BLaER1 treated with 17β-estradiol and CSF1 and Interleukin-3, amounts not matched to agents 10 nM and 100 nM (cell line): ENCODE results near the gene ZNF692.

Source experiments
- H3K27ac ChIP-seq, 11 experiments: shearing (Covaris generic); formaldehyde crosslinking; 2 replicates each; pipeline ENCODE4 v1.8.1; 2022
- H3K27me3 ChIP-seq, 11 experiments: shearing (Covaris generic); formaldehyde crosslinking; 2 replicates each; pipeline ENCODE4 v1.8.1; 2022
- H3K36me3 ChIP-seq, 11 experiments: shearing (Covaris generic); formaldehyde crosslinking; 2 replicates each; pipeline ENCODE4 v1.8.1; 2022
- H3K4me1 ChIP-seq, 10 experiments: shearing (Covaris generic); formaldehyde crosslinking; 2 replicates each; pipeline ENCODE4 v1.8.1; 2022
- H3K4me2 ChIP-seq, 11 experiments: shearing (Covaris generic); formaldehyde crosslinking; 2 replicates each; pipeline ENCODE4 v1.8.1; 2022
- H3K4me3 ChIP-seq, 10 experiments: shearing (Covaris generic); formaldehyde crosslinking; 2 replicates each; pipeline ENCODE4 v1.8.1; 2022
- H3K9ac ChIP-seq, 11 experiments: shearing (Covaris generic); formaldehyde crosslinking; 2 replicates each; pipeline ENCODE4 v1.8.1; 2022
- H3K9me3 ChIP-seq, 11 experiments: shearing (Covaris generic); formaldehyde crosslinking; replicated peaks in 1 of 11; 2 replicates each; pipeline ENCODE4 v1.8.1; 2022
- H4K20me1 ChIP-seq, 11 experiments: shearing (Covaris generic); formaldehyde crosslinking; 2 replicates each; pipeline ENCODE4 v1.8.1; 2022
- Cebpa-rat ChIP-seq, 11 experiments: shearing (Covaris generic); IDR thresholded peaks; 2 replicates each; pipeline ENCODE4 v1.8.1; 2022

The ZNF692 gene

DNA sequence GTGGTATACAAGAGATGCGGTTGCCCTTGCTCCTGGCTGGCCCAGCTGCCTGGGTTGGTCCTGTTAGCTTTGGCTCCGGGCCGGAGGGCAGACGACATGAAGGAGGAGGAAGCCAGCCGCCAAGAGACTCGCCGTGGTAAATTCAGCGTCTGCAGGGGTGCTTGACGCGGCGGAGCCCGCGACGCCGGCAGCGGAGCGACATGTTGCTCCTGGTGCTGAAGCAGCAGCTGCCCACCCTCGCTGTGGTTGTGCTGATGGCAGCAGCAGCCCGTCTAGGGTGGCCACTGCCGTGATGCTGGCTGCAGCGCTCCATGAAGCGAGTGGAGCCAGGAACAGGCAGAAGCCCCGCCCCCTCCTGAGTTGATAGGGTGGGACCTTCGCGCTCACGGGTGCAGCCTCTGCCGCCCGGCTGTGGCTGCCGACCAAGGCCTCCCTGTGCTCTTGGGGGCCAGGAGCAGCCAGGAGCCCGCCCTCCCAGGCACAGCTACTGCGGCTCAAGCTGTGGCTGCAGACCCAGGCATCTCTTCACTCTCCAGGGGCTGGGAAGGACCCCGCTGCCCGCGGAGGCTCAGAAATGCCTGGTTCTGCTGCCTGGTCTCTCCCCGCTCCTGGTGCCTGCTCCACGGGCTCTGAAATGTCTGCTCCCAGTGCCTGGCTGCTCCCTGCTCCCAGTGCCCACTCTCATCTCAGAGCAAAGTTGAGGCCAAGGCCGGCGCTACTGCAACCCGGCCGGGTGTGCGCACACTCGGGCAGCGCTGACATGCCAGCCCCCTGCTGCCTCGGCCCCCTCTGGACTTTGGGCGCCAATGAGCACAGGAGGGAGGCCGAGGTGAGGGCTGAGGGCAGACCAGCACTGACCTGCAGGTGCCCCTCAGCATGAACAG lies 4.4 kb upstream of the ZNF692 start:
- TF ChIP-seq Cebpa-rat (IDR thresholded peaks at IDR 0.05): no peak
- H3K9me3 ChIP-seq: no peaks in the 10 kb centered on the region; a peak in 1 of 22 replicates
- no peaks in the 10 kb centered on the region for H3K27me3 ChIP-seq
- peaks cover 24 to 42% (median 35%) of the 10 kb centered on the region in 10 experiments for H3K4me1 ChIP-seq
- H4K20me1 ChIP-seq: no peaks in the 10 kb centered on the region
- H3K4me2 ChIP-seq: peak overlapping the region; percentile 81 to 97 (median 89)
- H3K27ac ChIP-seq: peak overlapping the region in 8 of 11 experiments; percentile 20 to 65 (median 55); a peak in 15 of 22 replicates
- peak overlapping the region; percentile 59 to 77 (median 69) for H3K9ac ChIP-seq
- no peaks in the 10 kb centered on the region for H3K36me3 ChIP-seq
- peak overlapping the region; percentile 56 to 74 (median 66) for H3K4me3 ChIP-seq

DNA sequence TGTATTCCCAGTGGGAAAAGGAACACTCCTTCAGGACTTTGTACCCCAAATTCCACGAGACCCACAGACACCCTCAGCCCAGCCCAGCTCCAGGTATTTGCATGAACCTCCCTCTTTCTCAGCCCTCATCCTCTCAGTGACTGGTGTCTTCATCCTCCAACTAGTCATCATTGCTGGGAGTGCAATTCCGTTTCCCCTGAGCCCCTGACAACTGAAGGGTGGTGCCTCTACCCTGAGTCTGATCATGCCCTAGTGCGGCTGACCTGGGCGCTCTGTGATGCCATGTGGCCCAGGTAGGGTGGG lies 3.8 kb upstream of the ZNF692 start:
- no peaks in the 10 kb centered on the region; a peak in 1 of 22 replicates for H3K9me3 ChIP-seq
- TF ChIP-seq Cebpa-rat (IDR thresholded peaks at IDR 0.05): no peak
- no peaks in the 10 kb centered on the region for H3K36me3 ChIP-seq
- peak overlapping the region in 8 of 11 experiments; percentile 20 to 65 (median 55); a peak in 13 of 22 replicates for H3K27ac ChIP-seq
- H3K4me2 ChIP-seq: peak overlapping the region; percentile 81 to 97 (median 89)
- H3K4me1 ChIP-seq: peaks cover 29 to 48% (median 41%) of the 10 kb centered on the region in 10 experiments
- no peaks in the 10 kb centered on the region for H3K27me3 ChIP-seq
- no peaks in the 10 kb centered on the region for H4K20me1 ChIP-seq
- H3K9ac ChIP-seq: peak overlapping the region; percentile 59 to 77 (median 69)
- H3K4me3 ChIP-seq: peak overlapping the region; percentile 56 to 74 (median 66)

DNA sequence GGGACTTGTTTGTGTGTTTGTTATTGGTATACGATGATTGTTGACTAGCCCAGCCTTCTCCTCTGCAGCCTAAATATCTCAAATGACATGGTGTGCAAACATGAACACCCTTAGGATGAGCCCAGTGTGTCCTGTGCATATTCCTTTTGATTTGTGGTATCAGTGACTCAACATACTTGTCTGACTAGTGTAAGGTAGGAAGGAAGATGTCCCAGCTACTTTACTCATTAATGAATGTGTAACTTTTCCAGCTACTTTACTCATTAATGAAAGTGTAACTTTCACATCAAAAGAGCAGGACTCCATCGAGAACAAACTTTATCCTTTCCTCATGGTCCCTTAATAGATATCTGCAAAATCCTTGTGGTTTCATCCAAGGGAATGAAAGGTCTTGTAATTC lies 2.7 kb upstream of the ZNF692 start:
- peaks cover 37 to 58% (median 51%) of the 10 kb centered on the region in 10 experiments for H3K4me1 ChIP-seq
- H4K20me1 ChIP-seq: no peaks in the 10 kb centered on the region
- no peak overlapping the region for H3K9ac ChIP-seq

DNA sequence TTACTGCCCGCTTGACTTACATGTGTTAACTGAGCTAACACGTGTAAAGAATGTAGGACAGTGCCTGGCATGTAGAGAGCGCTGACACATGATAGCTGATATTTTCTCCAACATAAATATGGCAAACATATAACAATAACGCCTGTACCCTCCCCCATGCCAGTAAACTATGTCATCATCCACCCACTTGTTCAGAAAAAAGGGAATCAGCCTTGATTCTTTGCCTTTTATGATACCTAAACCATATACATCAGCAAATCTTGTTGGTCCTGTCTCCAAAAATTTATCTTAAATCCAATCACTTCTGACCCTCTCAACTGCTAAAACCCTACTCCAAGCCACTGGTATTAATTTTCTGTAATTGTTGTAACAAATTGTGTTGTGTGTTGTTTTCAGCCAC lies 1.1 kb upstream of the ZNF692 start:
- no peaks in the 10 kb centered on the region for H4K20me1 ChIP-seq
- no peaks in the 10 kb centered on the region for H3K27me3 ChIP-seq
- no peak for TF ChIP-seq Cebpa-rat (IDR thresholded peaks at IDR 0.05)
- no peak overlapping the region for H3K4me3 ChIP-seq
- H3K4me2 ChIP-seq: peak overlapping the region; percentile 77 to 100 (median 96)
- H3K4me1 ChIP-seq: peaks cover 37 to 70% (median 58%) of the 10 kb centered on the region in 10 experiments
- H3K9me3 ChIP-seq: no peaks in the 10 kb centered on the region
- H3K36me3 ChIP-seq: peaks cover 6 to 19% (median 13%) of the 10 kb centered on the region in 11 experiments; a peak in 20 of 22 replicates
- no peak overlapping the region for H3K9ac ChIP-seq
- peak overlapping the region in 1 of 11 experiments; percentile 88; a peak in 1 of 22 replicates for H3K27ac ChIP-seq

More for the DNA sequence above, 2.7 kb upstream of the ZNF692 start:
- no peaks in the 10 kb centered on the region for H3K27me3 ChIP-seq
- no peak overlapping the region for H3K4me2 ChIP-seq
- no peak overlapping the region for H3K4me3 ChIP-seq
- H3K9me3 ChIP-seq: no peaks in the 10 kb centered on the region
- 0 out of 22 replicates have a peak, but pooled peaks cover 0 to 3% (median 0%) of the 10 kb centered on the region in 11 experiments for H3K36me3 ChIP-seq
- no peak overlapping the region for H3K27ac ChIP-seq
- no peak for TF ChIP-seq Cebpa-rat (IDR thresholded peaks at IDR 0.05)

DNA sequence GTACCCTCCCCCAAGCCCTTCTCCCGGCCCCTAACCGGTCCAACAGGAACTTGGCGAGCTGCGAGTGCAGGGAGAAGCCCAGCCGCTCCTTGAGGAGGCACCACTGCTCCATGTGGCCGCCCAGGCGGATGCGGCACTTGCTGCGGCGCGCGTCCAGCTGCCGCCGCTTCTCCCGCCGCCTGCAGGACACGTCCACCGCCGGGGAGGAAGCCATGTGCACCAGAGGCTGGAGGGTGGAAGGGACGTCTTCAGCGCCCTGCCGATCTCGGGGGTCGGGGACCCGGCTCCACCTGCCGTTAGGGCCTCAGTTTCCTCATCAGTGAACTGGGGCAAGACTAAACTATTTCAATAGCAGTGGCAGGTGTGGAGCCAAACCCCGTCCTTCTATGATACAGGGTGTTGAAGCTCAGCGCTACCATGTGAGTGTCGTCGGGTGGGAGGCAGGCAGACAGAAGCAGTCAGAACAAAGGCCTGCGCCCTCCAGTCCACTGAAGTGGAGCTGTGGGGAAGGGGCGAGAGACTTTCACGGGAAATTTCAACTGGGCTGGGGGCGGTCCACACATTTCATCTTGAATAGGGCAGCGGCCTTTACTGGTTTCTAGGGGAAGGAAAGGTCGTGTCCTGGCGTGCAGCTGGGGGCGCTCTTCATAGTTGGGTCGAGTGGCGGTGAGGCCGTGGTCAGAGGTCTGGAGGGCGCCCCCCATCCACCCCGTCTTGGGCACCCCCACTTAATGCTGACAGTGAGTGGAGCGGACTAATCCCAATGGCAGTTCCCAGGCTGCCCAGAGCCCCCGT lies 592 bp downstream of the ZNF692 start:
- peak overlapping the region; percentile 56 to 77 (median 67) for H3K4me3 ChIP-seq
- peak overlapping the region; percentile 58 to 90 (median 83); a peak in 21 of 22 replicates for H3K27ac ChIP-seq
- no peak for TF ChIP-seq Cebpa-rat (IDR thresholded peaks at IDR 0.05)
- peak overlapping the region; percentile 76 to 88 (median 83) for H3K9ac ChIP-seq
- no peaks in the 10 kb centered on the region for H3K9me3 ChIP-seq
- 0 out of 22 replicates have a peak, but pooled peaks cover 0 to 9% (median 0%) of the 10 kb centered on the region in 11 experiments for H4K20me1 ChIP-seq
- no peaks in the 10 kb centered on the region for H3K27me3 ChIP-seq
- peak overlapping the region; percentile 91 to 100 (median 98) for H3K4me2 ChIP-seq
- peaks cover 34 to 63% (median 49%) of the 10 kb centered on the region in 10 experiments for H3K4me1 ChIP-seq
- peaks cover 23 to 36% (median 30%) of the 10 kb centered on the region in 11 experiments for H3K36me3 ChIP-seq

DNA sequence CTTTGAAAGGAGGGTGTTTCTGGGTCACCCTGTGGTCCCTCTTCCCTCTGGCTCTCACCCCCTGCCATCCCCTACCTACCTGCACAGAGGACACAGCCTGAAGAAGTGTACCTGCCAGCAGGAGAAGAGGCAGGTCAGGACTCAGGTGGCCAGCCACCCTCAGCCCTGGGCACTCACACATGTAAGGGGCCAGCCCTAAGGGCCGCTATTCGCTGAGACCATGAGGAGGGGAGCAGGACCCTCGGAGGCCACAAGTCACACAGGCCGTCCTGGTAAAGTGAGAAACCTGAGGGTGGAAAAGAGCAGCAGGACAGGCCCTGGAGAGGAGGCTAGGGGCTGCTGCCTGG lies 1.2 kb downstream of the ZNF692 start:
- H3K9me3 ChIP-seq: no peaks in the 10 kb centered on the region
- H3K27me3 ChIP-seq: no peaks in the 10 kb centered on the region
- H3K4me2 ChIP-seq: peak overlapping the region; percentile 91 to 100 (median 98)
- peaks cover 0 to 14% (median 0%) of the 10 kb centered on the region in 11 experiments; a peak in 2 of 22 replicates for H4K20me1 ChIP-seq
- peaks cover 36 to 63% (median 48%) of the 10 kb centered on the region in 10 experiments for H3K4me1 ChIP-seq
- TF ChIP-seq Cebpa-rat (IDR thresholded peaks at IDR 0.05): no peak
- peak overlapping the region; percentile 76 to 88 (median 83) for H3K9ac ChIP-seq
- peaks cover 27 to 41% (median 34%) of the 10 kb centered on the region in 11 experiments for H3K36me3 ChIP-seq
- peak overlapping the region; percentile 56 to 77 (median 67) for H3K4me3 ChIP-seq
- peak overlapping the region; percentile 58 to 90 (median 83); a peak in 21 of 22 replicates for H3K27ac ChIP-seq

DNA sequence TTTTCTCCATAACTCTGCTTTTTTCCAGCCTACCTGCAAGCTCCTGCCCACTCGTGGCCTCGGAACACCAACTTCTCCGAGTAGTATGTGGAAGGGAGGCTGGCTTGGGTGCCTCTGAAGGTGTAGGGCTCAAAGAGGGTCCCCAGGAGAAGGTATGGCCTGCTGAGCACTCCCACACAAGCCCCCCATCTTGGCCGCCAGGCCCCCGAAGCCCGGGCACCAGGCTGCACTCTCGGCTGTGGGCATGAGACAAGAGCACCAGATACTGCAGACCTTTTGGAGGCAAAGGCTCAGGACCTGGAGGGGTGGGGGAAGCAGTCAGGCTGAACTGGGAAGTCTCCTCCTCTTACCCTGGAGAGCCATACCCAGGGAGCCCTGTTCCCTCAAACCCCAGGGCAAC lies 1.7 kb downstream of the ZNF692 start:
- Histone ChIP-seq H4K20me1 (peaks cover 0 to 14% (median 0%) of the 10 kb centered on the region in 11 experiments; a peak in 2 of 22 replicates), H3K9me3 (no peaks in the 10 kb centered on the region), H3K27me3 (no peaks in the 10 kb centered on the region), H3K36me3 (peaks cover 27 to 41% (median 34%) of the 10 kb centered on the region in 11 experiments), H3K4me1 (peaks cover 36 to 63% (median 49%) of the 10 kb centered on the region in 10 experiments), H3K4me2 (peak overlapping the region; percentile 91 to 100 (median 98)), H3K9ac (peak overlapping the region; percentile 76 to 88 (median 83)), H3K4me3 (peak overlapping the region; percentile 56 to 77 (median 67)), H3K27ac (peak overlapping the region in 9 of 11 experiments; percentile 71 to 90 (median 84); a peak in 15 of 22 replicates)
- no peak for TF ChIP-seq Cebpa-rat (IDR thresholded peaks at IDR 0.05)

DNA sequence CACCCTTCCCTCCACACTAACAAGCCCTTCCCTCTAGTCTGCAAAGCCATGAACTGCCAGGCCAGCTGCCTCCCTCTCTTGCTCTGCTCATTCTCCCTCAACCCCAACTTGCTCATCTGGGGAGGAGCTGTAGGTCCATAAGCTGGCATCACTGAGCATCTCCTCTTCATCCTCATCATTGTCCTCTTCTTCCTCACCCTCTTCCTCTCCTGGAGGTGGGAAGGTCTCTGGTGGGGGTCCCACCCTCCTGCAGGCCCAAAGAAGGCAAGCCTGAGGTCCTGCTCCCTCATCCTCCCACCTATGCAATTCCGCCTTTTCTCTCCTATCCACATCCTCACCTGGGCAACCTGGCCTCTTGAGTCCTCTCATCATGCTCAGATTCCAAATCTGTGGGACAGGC lies 2.7 kb downstream of the ZNF692 start:
- Histone ChIP-seq H3K9ac (0 out of 22 replicates have a peak overlapping the region, but pooled peaks of 2 of the 11 experiments have one; percentile 81 to 84), H3K27ac (no peak overlapping the region), H3K4me3 (no peak overlapping the region), H3K27me3 (no peaks in the 10 kb centered on the region), H3K4me2 (peak overlapping the region in 7 of 11 experiments; percentile 93 to 100 (median 99); a peak in 12 of 22 replicates), H3K9me3 (no peaks in the 10 kb centered on the region), H4K20me1 (peaks cover 0 to 18% (median 4%) of the 10 kb centered on the region in 11 experiments; a peak in 7 of 22 replicates), H3K36me3 (peaks cover 34 to 50% (median 43%) of the 10 kb centered on the region in 11 experiments), H3K4me1 (peaks cover 41 to 74% (median 58%) of the 10 kb centered on the region in 10 experiments)
- TF ChIP-seq Cebpa-rat (IDR thresholded peaks at IDR 0.05): no peak
